HG02759 (cell line): ENCODE measurements around the gene FANCC.
A peak's percentile ranks its signal among the peaks of the same experiment; 100 is the strongest.

Experiments
- ATAC-seq: cut with Tn5 transposase; IDR thresholded peaks from one replicate; pipeline ENCODE4 v1.9.1; 2021; ENCODE audit warnings: mild to moderate bottlenecking, moderate library complexity; ENCODE audit not compliant: unreplicated experiment

The FANCC gene

GRCh38 chr9:95127249-95128176 lies 190.0 kb downstream of the FANCC start:
- ATAC-seq = peak; percentile 68

GRCh38 chr9:95126739-95127138 lies 190.8 kb downstream of the FANCC start:
- ATAC-seq = no peak

- ATAC-seq = no peak
These were observed 191.9 kb downstream of the FANCC start for GRCh38 chr9:95125652-95126051.

GRCh38 chr9:95124582-95125367 lies 192.7 kb downstream of the FANCC start:
- ATAC-seq = no peak

GRCh38 chr9:95120781-95121370 lies 196.6 kb downstream of the FANCC start:
- no peak for ATAC-seq

- ATAC-seq = no peak
These were observed 198.9 kb downstream of the FANCC start for GRCh38 chr9:95118596-95118995.

- no peak for ATAC-seq
These were observed 200.7 kb downstream of the FANCC start for GRCh38 chr9:95116808-95117204.

- ATAC-seq = no peak
These were observed 201.3 kb downstream of the FANCC start for GRCh38 chr9:95116002-95116807.

GRCh38 chr9:95115104-95115503 lies 202.4 kb downstream of the FANCC start:
- no peak for ATAC-seq

- ATAC-seq = no peak
These were observed 204.9 kb downstream of the FANCC start for GRCh38 chr9:95112436-95113280.

- no peak for ATAC-seq
These were observed 205.8 kb downstream of the FANCC start for GRCh38 chr9:95111716-95112115.

- no peak for ATAC-seq
These were observed 206.5 kb downstream of the FANCC start for GRCh38 chr9:95110921-95111525.

- no peak for ATAC-seq
These were observed 208.1 kb downstream of the FANCC start for GRCh38 chr9:95109456-95109855.

GRCh38 chr9:95108777-95109176 lies 208.7 kb downstream of the FANCC start:
- no peak for ATAC-seq

GRCh38 chr9:95107976-95108375 lies 209.5 kb downstream of the FANCC start:
- ATAC-seq = no peak

GRCh38 chr9:95107001-95107749 lies 210.3 kb downstream of the FANCC start:
- no peak for ATAC-seq

GRCh38 chr9:95105519-95106287 lies 211.8 kb downstream of the FANCC start:
- no peak for ATAC-seq

GRCh38 chr9:95104980-95105379 lies 212.5 kb downstream of the FANCC start:
- no peak for ATAC-seq
